K562 (cell line): ENCODE data around the gene NR5A2. TPM values are rescaled to one million over a fixed set of nuclear protein-coding genes. Genes with fewer than 3 reads are reported as not detected.

Experiments used
- CHD1 ChIP-seq: fragments of 200-600 bp; sonication (generic); IDR thresholded peaks from one replicate; pipeline ENCODE4 v1.6.1; 2012; ENCODE audit warnings: mild to moderate bottlenecking, moderate library complexity, low read length, inconsistent platforms
- CTBP1 ChIP-seq: fragments of 450-650 bp; IDR thresholded peaks from 2 replicates; pipeline ENCODE4 v1.6.1; 2016; ENCODE audit warnings: borderline replicate concordance
- CXXC5 ChIP-seq: fragments of 250-450 bp; sonication (Bioruptor Pico); IDR thresholded peaks from 2 replicates; pipeline ENCODE4 v1.8.0; 2022; ENCODE audit warnings: inconsistent platforms, mild to moderate bottlenecking, moderate library complexity
- GABPB1 ChIP-seq: sonication (generic); formaldehyde crosslinking; IDR thresholded peaks from 2 replicates; pipeline ENCODE4 v1.8.0; 2022; ENCODE audit warnings: mild to moderate bottlenecking, missing genetic modification reagents
- GTF2E2 ChIP-seq: fragments of 200-800 bp; sonication (Bioruptor generic); IDR thresholded peaks from 2 replicates; pipeline ENCODE4 v1.6.1; 2016; ENCODE audit warnings: missing genetic modification characterization, missing compliant biosample characterization
- HLTF ChIP-seq: fragments of 450-650 bp; IDR thresholded peaks from 2 replicates; pipeline ENCODE4 v1.6.1; 2016
- HNRNPUL1 ChIP-seq: fragments of 200-400 bp; formaldehyde crosslinking; IDR thresholded peaks from 2 replicates; pipeline ENCODE4 v1.6.1; 2017; ENCODE audit warnings: low read length
- KDM1A ChIP-seq, 2 experiments: fragments of 450-650 bp; IDR thresholded peaks; 2 replicates each; pipeline ENCODE4 v1.6.1; 2016; ENCODE audit warnings: mild to moderate bottlenecking in 2 of 2
- MAFK ChIP-seq: IDR thresholded peaks from 2 replicates; pipeline ENCODE4 v1.6.1; 2011; ENCODE audit warnings: low read length, improper control_type of control experiment
- NCOA1 ChIP-seq: fragments of 450-650 bp; IDR thresholded peaks from 2 replicates; pipeline ENCODE4 v1.6.1; 2016; ENCODE audit warnings: low read depth
- NEUROD1 ChIP-seq: fragments of 150-350 bp; IDR thresholded peaks from 2 replicates; pipeline ENCODE4 v1.6.1; 2014; ENCODE audit warnings: borderline replicate concordance, low read length, low read depth; ENCODE audit not compliant: partially characterized antibody
- NFXL1 ChIP-seq: fragments of 450-650 bp; formaldehyde crosslinking; IDR thresholded peaks from 2 replicates; pipeline ENCODE4 v1.4.0; 2021; ENCODE audit warnings: mild to moderate bottlenecking
- NRF1 ChIP-seq, 2 experiments: fragments of 450-650 bp; IDR thresholded peaks in 1 of 2; conservative IDR thresholded peaks in 1 of 2; 2 replicates each; pipeline ENCODE4 v1.6.1; 2014; ENCODE audit warnings: mild to moderate bottlenecking in 2 of 2
- PCBP2 ChIP-seq: fragments of 200-400 bp; formaldehyde crosslinking; IDR thresholded peaks from 2 replicates; pipeline ENCODE4 v1.6.1; 2018; ENCODE audit warnings: low read length, low read depth, mild to moderate bottlenecking, moderate library complexity; ENCODE audit not compliant: poor library complexity, severe bottlenecking
- PHB ChIP-seq: fragments of 250-450 bp; sonication (Bioruptor Pico); IDR thresholded peaks from 2 replicates; pipeline ENCODE4 v1.5.0; 2021
- RBM22 ChIP-seq: fragments of 200-400 bp; formaldehyde crosslinking; IDR thresholded peaks from 2 replicates; pipeline ENCODE4 v1.6.1; 2018; ENCODE audit warnings: low read length, low read depth; ENCODE audit not compliant: poor library complexity, severe bottlenecking
- RBM39 ChIP-seq: fragments of 200-400 bp; formaldehyde crosslinking; optimal IDR thresholded peaks from 2 replicates; pipeline ENCODE3; 2018; ENCODE audit warnings: low read depth, low read length
- TAF15 ChIP-seq: fragments of 200-400 bp; formaldehyde crosslinking; IDR thresholded peaks from 2 replicates; pipeline ENCODE4 v1.6.1; 2017; ENCODE audit warnings: mild to moderate bottlenecking, low read depth, low read length, moderate library complexity
- TOE1 ChIP-seq, 2 experiments: fragments of 450-650 bp in 1 of 2; sonication (generic) in 1 of 2; formaldehyde crosslinking in 1 of 2; IDR thresholded peaks; 2 replicates each; pipeline versions ENCODE4 v1.7.1 to v1.8.0; 2016 to 2022; ENCODE audit warnings: borderline replicate concordance in 2 of 2, mild to moderate bottlenecking in 2 of 2, antibody characterized with exemption in 1 of 2, inconsistent platforms in 1 of 2, low read depth in 1 of 2, missing genetic modification reagents in 1 of 2, moderate library complexity in 1 of 2
- XRCC3 ChIP-seq: fragments of 450-650 bp; IDR thresholded peaks from 2 replicates; pipeline ENCODE4 v1.6.1; 2017; ENCODE audit warnings: mild to moderate bottlenecking, moderate library complexity
- ZNF41 ChIP-seq: fragments of 250-450 bp; sonication (Bioruptor Pico); conservative IDR thresholded peaks from 2 replicates; pipeline ENCODE4 v1.4.0; 2020; ENCODE audit warnings: mild to moderate bottlenecking
- ZNF586 ChIP-seq: fragments of 450-650 bp; formaldehyde crosslinking; conservative IDR thresholded peaks from 2 replicates; pipeline ENCODE4 v1.4.0; 2020; ENCODE audit warnings: mild to moderate bottlenecking, moderate library complexity
- polyA plus RNA-seq, 8 experiments: library from polyadenylated mRNA; depleted of rRNA in 4 of 8; stranded (reverse) in 5 of 8; unstranded in 3 of 8; fragments of >200 nt; fragmentation: Nextera tagmentation in 2 of 8; fragmentation: Illumina TruSeq in 1 of 8; extraction: Ambion mirVana in 2 of 8; extraction: Trizol in 1 of 8; gene quantifications; 2 replicates each; pipeline versions ENCODE4 v1.2.1 to v1.2.3, GENCODE V29; 2011 to 2014; ENCODE audit warnings: inconsistent platforms in 1 of 8, missing spikeins in 1 of 8
- total RNA-seq, 7 experiments: library from RNA; depleted of rRNA in 6 of 7; stranded (reverse); fragments of >200 nt in 6 of 7; fragmentation: Illumina TruSeq in 2 of 7; extraction: Trizol in 2 of 7; gene quantifications; 2 replicates each; pipeline versions ENCODE4 v1.2.1 to v1.2.3, GENCODE V29; 2011 to 2021; ENCODE audit warnings: low replicate concordance in 1 of 7
- TF ChIP-seq, protein P1 (sequence below): sonication (generic); IDR thresholded peaks from 2 replicates; pipeline ENCODE4 v1.6.1; 2016
- TF ChIP-seq, protein P2 (sequence below): fragments of 450-650 bp; IDR thresholded peaks from one replicate; pipeline ENCODE4 v1.6.1; 2018; ENCODE audit warnings: mild to moderate bottlenecking, moderate library complexity; ENCODE audit not compliant: partially characterized antibody
- TF ChIP-seq, protein P3 (sequence below): sonication (generic); formaldehyde crosslinking; IDR thresholded peaks from 2 replicates; pipeline ENCODE4 v1.5.0; 2020; ENCODE audit warnings: missing genetic modification reagents

The NR5A2 gene
- total and polyA plus RNA-seq, 9 of the 15 experiments (the other 6 are each of a cell fraction or from before 2014, with no cell fraction given) = 0.13 to 0.40 (median 0.29) TPM

GRCh38 chr1:200154069-200154767, 126.7 kb downstream of the NR5A2 start (continued):
- TF ChIP-seq PCBP2 (no peak), NEUROD1 (peak; percentile 94), KDM1A (IDR thresholded peaks at IDR 0.05) (peak; percentile 83 to 88), MAFK (peak; percentile 35; the same call in 1 of the 2 replicates), ZNF41 (CRISPR knock-in tag) (peak; percentile 27; the same call in 1 of the 2 replicates), RBM39 (no peak), NCOA1 (peak; percentile 93), NRF1 (conservative IDR thresholded peaks at IDR 0.05 in 1 of 2, IDR thresholded peaks at IDR 0.05 in 1 of 2) (no peak), HLTF (no peak; the same call in 1 of the 2 replicates), PHB (CRISPR knock-in tag) (no peak), GABPB1 (CRISPR knock-in tag) (no peak), TOE1 (IDR thresholded peaks at IDR 0.05; ENCODE audit: borderline replicate concordance) (peak; percentile 56), TOE1 (CRISPR knock-in tag; IDR thresholded peaks at IDR 0.05; ENCODE audit: borderline replicate concordance, low read depth) (no peak), NFXL1 (peak; percentile 72; the same call in 1 of the 2 replicates), ZNF586 (CRISPR knock-in tag) (no peak), TAF15 (no peak), CTBP1 (peak; percentile 95), CHD1 (no peak), CXXC5 (CRISPR knock-in tag) (peak; percentile 63), RBM22 (no peak), HNRNPUL1 (no peak), GTF2E2 (tag) (no peak), XRCC3 (0 out of 2 replicates have a peak, but pooled peaks have one; percentile 27)
- TF ChIP-seq, protein P1, sequence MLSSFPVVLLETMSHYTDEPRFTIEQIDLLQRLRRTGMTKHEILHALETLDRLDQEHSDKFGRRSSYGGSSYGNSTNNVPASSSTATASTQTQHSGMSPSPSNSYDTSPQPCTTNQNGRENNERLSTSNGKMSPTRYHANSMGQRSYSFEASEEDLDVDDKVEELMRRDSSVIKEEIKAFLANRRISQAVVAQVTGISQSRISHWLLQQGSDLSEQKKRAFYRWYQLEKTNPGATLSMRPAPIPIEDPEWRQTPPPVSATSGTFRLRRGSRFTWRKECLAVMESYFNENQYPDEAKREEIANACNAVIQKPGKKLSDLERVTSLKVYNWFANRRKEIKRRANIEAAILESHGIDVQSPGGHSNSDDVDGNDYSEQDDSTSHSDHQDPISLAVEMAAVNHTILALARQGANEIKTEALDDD = peak; percentile 80
- TF ChIP-seq, protein P2, sequence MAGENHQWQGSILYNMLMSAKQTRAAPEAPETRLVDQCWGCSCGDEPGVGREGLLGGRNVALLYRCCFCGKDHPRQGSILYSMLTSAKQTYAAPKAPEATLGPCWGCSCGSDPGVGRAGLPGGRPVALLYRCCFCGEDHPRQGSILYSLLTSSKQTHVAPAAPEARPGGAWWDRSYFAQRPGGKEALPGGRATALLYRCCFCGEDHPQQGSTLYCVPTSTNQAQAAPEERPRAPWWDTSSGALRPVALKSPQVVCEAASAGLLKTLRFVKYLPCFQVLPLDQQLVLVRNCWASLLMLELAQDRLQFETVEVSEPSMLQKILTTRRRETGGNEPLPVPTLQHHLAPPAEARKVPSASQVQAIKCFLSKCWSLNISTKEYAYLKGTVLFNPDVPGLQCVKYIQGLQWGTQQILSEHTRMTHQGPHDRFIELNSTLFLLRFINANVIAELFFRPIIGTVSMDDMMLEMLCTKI = no peak
- TF ChIP-seq, protein P3, sequence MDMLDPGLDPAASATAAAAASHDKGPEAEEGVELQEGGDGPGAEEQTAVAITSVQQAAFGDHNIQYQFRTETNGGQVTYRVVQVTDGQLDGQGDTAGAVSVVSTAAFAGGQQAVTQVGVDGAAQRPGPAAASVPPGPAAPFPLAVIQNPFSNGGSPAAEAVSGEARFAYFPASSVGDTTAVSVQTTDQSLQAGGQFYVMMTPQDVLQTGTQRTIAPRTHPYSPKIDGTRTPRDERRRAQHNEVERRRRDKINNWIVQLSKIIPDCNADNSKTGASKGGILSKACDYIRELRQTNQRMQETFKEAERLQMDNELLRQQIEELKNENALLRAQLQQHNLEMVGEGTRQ = no peak
